Neuron (in vitro differentiated cells): ENCODE data around the gene TARM1.

Experiments
- H2AFZ ChIP-seq: one replicate; pipeline ENCODE4 v1.6.1; 2013; ENCODE audit warnings: low read depth, mild to moderate bottlenecking, inconsistent platforms, low read length, moderate library complexity
- H3K27me3 ChIP-seq: one replicate; pipeline ENCODE4 v1.6.1; 2013; ENCODE audit warnings: low read length; ENCODE audit not compliant: insufficient read depth
- H3K36me3 ChIP-seq: one replicate; pipeline ENCODE4 v1.6.1; 2013; ENCODE audit warnings: low read length; ENCODE audit not compliant: insufficient read depth
- H3K4me1 ChIP-seq: one replicate; pipeline ENCODE4 v1.6.1; 2013; ENCODE audit warnings: low read length; ENCODE audit not compliant: insufficient read depth
- H3K4me3 ChIP-seq: 2 replicates; pipeline ENCODE4 v1.5.1; 2013; ENCODE audit warnings: mild to moderate bottlenecking, low read length, moderate library complexity
- H3K9me3 ChIP-seq: one replicate; pipeline ENCODE4 v1.6.1; 2013; ENCODE audit warnings: low read length

Gene TARM1

GRCh38 chr19:54095136-54095858, 14.1 kb upstream of the TARM1 start:
- Histone ChIP-seq H3K4me3 (peak overlapping the region; percentile 28), H2AFZ (peak overlapping the region; percentile 76), H3K27me3 (peaks cover 18% of the 10 kb centered on the region), H3K4me1 (peaks cover 3% of the 10 kb centered on the region), H3K36me3 (no peaks in the 10 kb centered on the region), H3K9me3 (peaks cover 3% of the 10 kb centered on the region)

GRCh38 chr19:54094426-54095000, 13.3 kb upstream of the TARM1 start:
- H3K4me3 ChIP-seq, result no peak overlapping the region
- peaks cover 3% of the 10 kb centered on the region for H3K9me3 ChIP-seq
- H3K27me3 ChIP-seq, result peaks cover 18% of the 10 kb centered on the region
- no peaks in the 10 kb centered on the region for H3K36me3 ChIP-seq
- H2AFZ ChIP-seq, result no peak overlapping the region
- peaks cover 3% of the 10 kb centered on the region for H3K4me1 ChIP-seq

DNA sequence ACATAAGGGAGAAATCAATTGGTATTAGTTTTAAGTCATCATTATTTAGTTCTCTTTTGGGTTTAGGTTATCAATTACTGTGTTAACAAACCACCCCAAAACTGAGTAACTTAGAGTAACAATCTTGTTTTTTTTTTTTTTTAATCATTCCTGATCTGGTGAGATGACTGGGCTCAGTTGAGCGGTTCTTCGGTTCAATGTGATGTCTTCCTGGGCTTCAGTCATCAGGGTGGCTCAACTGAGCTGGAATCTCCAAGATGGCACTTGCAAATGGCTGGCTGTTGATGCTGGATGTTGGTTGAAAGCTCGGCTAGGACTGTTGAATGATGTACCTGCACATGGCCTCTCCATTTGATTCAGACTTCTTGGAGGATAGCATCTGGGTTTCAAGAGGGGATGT, 3.2 kb upstream of the TARM1 start:
- Histone ChIP-seq H3K9me3 (no peaks in the 10 kb centered on the region), H3K27me3 (no peaks in the 10 kb centered on the region), H3K4me3 (no peak overlapping the region), H2AFZ (no peak overlapping the region), H3K36me3 (no peaks in the 10 kb centered on the region), H3K4me1 (no peaks in the 10 kb centered on the region)

DNA sequence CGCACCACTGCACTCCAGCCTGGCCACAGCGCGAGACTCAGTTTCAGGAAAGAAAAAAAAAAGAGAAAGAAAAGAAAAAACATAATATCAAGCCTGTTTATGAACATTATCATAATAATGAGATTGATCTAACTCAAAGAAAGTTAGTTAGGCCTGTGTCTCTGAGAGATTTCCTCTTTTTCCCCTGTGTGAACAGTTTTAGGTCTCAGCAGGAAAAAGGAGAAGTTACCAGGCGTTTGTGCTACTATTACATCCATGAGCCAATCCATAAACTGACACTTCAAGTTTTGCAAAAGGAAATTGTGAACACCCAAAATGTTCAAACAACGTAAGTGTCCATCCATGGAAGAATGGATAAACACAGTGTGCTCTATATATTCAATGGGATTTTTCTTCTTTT, 3.8 kb downstream of the TARM1 start:
- Histone ChIP-seq H3K9me3 (no peaks in the 10 kb centered on the region), H3K36me3 (no peaks in the 10 kb centered on the region), H3K27me3 (no peaks in the 10 kb centered on the region), H3K4me1 (no peaks in the 10 kb centered on the region), H3K4me3 (no peak overlapping the region), H2AFZ (no peak overlapping the region)

DNA sequence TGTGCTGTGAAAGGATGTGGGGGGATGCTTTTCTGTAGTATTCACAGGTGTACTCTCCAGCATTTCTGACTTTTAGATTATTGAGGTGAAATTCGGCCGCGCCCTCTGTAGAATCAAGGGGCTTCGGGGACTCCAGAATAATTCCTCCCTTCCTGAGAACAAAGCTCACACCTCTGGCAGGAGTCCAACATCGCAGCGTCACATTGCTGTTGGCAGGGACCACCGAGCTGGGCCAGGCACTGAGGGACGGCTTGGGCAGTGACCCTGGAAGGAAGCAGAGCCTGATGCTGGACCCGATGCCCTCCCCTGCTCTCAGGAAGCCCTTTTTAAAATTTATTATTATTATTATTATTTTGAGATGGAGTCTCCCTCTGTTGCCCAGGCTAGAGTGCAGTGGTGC, 6.3 kb downstream of the TARM1 start:
- no peaks in the 10 kb centered on the region for H3K9me3 ChIP-seq
- H3K4me3 ChIP-seq, result no peak overlapping the region
- no peaks in the 10 kb centered on the region for H3K27me3 ChIP-seq
- no peaks in the 10 kb centered on the region for H3K36me3 ChIP-seq
- H3K4me1 ChIP-seq, result no peaks in the 10 kb centered on the region
- no peak overlapping the region for H2AFZ ChIP-seq

GRCh38 chr19:54073829-54074228, 7.3 kb downstream of the TARM1 start:
- Histone ChIP-seq H3K4me3 (no peak overlapping the region), H3K36me3 (no peaks in the 10 kb centered on the region), H3K27me3 (no peaks in the 10 kb centered on the region), H2AFZ (no peak overlapping the region), H3K4me1 (no peaks in the 10 kb centered on the region), H3K9me3 (no peaks in the 10 kb centered on the region)

DNA sequence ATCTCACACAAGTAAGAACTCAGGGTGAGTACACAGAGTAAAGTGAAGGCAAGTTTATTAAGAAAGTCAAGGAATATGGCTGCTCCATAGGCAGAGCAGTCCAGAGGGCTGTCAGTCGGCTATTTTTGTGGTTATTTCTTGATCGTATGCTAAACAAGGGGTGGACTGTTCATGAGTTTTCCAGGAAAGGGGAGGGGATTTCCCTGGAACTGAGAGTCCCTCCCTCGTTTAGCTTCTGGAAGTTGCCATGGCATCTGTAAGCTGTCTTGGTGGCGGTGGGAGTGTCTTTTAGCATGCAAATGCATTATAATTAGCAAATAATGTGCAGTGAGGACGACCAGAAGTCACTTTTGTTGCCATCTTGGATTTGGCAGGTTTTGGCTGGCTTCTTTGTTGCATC, 11.7 kb downstream of the TARM1 start:
- H3K4me3 ChIP-seq, result no peak overlapping the region
- H3K27me3 ChIP-seq, result no peaks in the 10 kb centered on the region
- H3K36me3 ChIP-seq, result no peaks in the 10 kb centered on the region
- H3K9me3 ChIP-seq, result no peaks in the 10 kb centered on the region
- no peaks in the 10 kb centered on the region for H3K4me1 ChIP-seq
- no peak overlapping the region for H2AFZ ChIP-seq

DNA sequence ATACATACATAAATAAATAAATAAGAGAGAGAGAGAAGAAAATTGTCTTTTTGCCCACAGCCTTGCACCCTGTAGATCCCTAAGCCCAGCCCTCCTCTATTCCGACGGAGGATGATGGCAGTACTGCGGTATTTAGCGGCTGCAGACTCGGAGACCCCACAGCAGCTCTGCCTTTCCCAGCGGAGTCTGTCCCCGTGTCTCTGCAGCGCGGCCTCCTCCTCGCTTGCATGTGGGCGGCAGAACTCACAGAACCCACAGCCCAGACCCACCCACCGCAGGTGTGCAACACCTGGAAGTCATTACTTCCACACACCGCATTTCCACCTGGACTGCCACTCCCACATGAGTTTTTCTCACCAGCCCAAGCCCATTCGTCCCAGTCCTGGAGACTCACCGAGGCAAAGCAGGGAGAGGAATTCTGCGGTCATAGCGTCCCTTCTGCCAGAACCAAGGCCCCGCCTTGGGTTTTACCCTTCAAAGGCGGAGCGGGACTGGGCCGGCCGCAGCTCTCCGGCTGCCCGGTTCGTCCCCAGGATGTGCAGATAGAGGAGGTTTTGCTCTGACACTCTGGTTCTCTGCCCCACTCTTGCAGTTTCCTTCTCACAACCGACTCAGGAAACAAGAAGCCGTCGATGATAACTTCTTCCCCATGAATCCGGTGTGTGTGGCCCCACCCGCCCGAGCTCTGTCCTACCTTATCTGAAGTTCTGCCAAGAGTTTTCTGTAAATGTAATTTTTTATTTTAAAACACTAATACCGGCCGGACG, 17.6 kb downstream of the TARM1 start, which contains the start of gene VSTM1:
Gene VSTM1 (minus strand): TSS at position 548 of the 767 bp plus-strand sequence. CDS start 120 bp downstream, at position 428.
- Histone ChIP-seq H2AFZ (no peak within 1 kb of the TSS), H3K4me1 (peaks cover under 1% of the 10 kb centered on the region), H3K4me3 (no peak within 1 kb of the TSS)

GRCh38 chr19:54062643-54063042, 18.5 kb downstream of the TARM1 start:
- Histone ChIP-seq H3K9me3 (no peaks in the 10 kb centered on the region), H3K36me3 (no peaks in the 10 kb centered on the region), H3K27me3 (no peaks in the 10 kb centered on the region), H3K4me3 (no peak overlapping the region), H2AFZ (no peak overlapping the region), H3K4me1 (peaks cover 5% of the 10 kb centered on the region)

More for the DNA sequence above, 17.6 kb downstream of the TARM1 start, which contains the start of gene VSTM1:
- Histone ChIP-seq H3K36me3 (no peaks in the 10 kb centered on the region), H3K9me3 (no peaks in the 10 kb centered on the region), H3K27me3 (no peaks in the 10 kb centered on the region)

DNA sequence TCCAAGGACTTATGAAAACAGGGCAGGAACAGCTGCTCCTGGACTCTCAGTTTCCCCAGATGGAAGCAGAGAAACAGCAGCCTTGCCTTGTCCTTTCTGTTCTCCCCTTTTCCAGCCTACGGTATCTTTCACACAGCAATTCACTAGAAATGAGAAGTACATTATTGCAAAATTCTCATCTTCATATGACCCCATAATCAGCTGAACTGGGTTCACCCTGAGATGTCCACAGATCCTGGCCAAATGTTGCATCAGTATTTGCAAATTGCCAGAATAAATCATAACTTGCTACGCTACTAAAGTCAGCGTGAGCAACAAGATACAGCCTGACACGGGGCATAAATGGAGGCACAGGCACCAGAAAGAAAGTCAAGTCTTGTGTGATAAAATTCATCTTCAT, 33.5 kb downstream of the TARM1 start:
- no peaks in the 10 kb centered on the region for H3K4me1 ChIP-seq
- H3K36me3 ChIP-seq, result no peaks in the 10 kb centered on the region
- no peaks in the 10 kb centered on the region for H3K9me3 ChIP-seq
- H2AFZ ChIP-seq, result no peak overlapping the region
- no peak overlapping the region for H3K4me3 ChIP-seq
- H3K27me3 ChIP-seq, result no peaks in the 10 kb centered on the region

GRCh38 chr19:54045771-54046170, 35.4 kb downstream of the TARM1 start:
- H3K27me3 ChIP-seq, result no peaks in the 10 kb centered on the region
- no peaks in the 10 kb centered on the region for H3K4me1 ChIP-seq
- H3K4me3 ChIP-seq, result no peak overlapping the region
- no peak overlapping the region for H2AFZ ChIP-seq
- H3K36me3 ChIP-seq, result no peaks in the 10 kb centered on the region
- H3K9me3 ChIP-seq, result no peaks in the 10 kb centered on the region

GRCh38 chr19:54042989-54043388, 38.2 kb downstream of the TARM1 start:
- H3K9me3 ChIP-seq, result no peaks in the 10 kb centered on the region
- no peaks in the 10 kb centered on the region for H3K4me1 ChIP-seq
- H3K36me3 ChIP-seq, result no peaks in the 10 kb centered on the region
- H3K4me3 ChIP-seq, result no peak overlapping the region
- no peak overlapping the region for H2AFZ ChIP-seq
- no peaks in the 10 kb centered on the region for H3K27me3 ChIP-seq

DNA sequence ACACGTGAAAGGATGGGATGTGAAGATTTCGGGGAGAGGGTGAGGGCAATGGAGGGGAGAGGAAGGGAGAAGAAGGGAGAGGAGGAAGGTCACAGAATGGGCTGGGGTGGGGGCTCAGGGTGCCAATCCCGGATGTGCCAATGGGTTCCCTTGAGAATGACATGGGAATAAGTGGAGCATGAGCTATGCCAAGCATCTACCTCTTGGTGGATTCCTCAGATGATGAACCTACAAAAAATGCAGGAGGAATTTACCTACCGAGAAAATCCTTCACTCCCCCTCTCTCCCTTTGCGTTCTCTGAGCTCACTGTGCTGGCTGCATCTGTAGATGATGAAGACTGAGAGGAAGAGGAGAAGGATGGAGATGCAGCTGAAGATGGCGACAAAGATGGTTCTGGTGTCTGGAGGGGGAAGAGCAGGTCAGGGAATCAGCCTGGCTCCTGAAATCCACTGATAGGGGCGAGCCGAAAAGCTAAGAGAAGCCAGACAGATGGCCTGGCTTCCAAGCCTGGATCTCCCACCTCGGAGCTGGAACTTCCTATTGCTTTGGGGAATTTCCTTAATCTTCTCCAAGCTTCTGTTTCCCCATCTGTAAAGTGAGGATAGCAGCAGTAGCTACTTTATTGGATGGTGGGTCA, 39.1 kb downstream of the TARM1 start:
- Histone ChIP-seq H3K4me1 (no peaks in the 10 kb centered on the region), H3K36me3 (no peaks in the 10 kb centered on the region), H2AFZ (no peak overlapping the region), H3K27me3 (no peaks in the 10 kb centered on the region), H3K9me3 (no peaks in the 10 kb centered on the region), H3K4me3 (no peak overlapping the region)
